Esophagus (tissue), 2 donors: Measurements from ENCODE around the gene C8G. TPM values are rescaled to one million over a fixed set of nuclear protein-coding genes. Genes with fewer than 3 reads are reported as not detected.

ENCODE experiments used
- polyA plus RNA-seq, 2 donors: library from polyadenylated mRNA; stranded (reverse); fragments of 200-250 nt; gene quantifications; one replicate each; pipeline ENCODE4 v1.2.3, GENCODE V29; 2013
- donor health status: healthy with polysubstance abuse.
- donor health status: Bipolar disorder and iron deficiency.

The C8G gene
- polyA plus RNA-seq, 2 donors = 1.2 to 1.8 TPM

Other genes starting within 250 kb of the C8G start
- gene DIPK1B, start 232.7 kb upstream of the C8G start, polyA plus RNA-seq = 1 to 10 TPM; 1.6 to 2.5 TPM
- 10 to 100 TPM in 1 of 2 donors, 1 to 10 TPM in 1; 5.3 to 14.9 TPM for gene LCN10, start 202.3 kb upstream of the C8G start, polyA plus RNA-seq
- 10 to 100 TPM in 1 of 2 donors, 1 to 10 TPM in 1; 9.0 to 14.4 TPM for gene LCN6, start 196.7 kb upstream of the C8G start, polyA plus RNA-seq
- not detected for gene LCN8, start 187.0 kb upstream of the C8G start, polyA plus RNA-seq
- not detected for gene LCN15, start 180.7 kb upstream of the C8G start, polyA plus RNA-seq
- 100 to 1,000 TPM in 1 of 2 donors, 10 to 100 TPM in 1; 85.2 to 155 TPM for gene TMEM141, start 153.9 kb upstream of the C8G start, polyA plus RNA-seq
- 1 to 10 TPM in 1 of 2 donors, under 1 TPM in 1; 0.32 to 1.1 TPM for gene CCDC183, start 148.9 kb upstream of the C8G start, polyA plus RNA-seq
- 10 to 100 TPM; 46.5 to 61.7 TPM for gene RABL6, start 137.3 kb upstream of the C8G start, polyA plus RNA-seq
- gene AJM1, start 102.8 kb upstream of the C8G start, polyA plus RNA-seq = 1 to 10 TPM; 1.9 to 3.7 TPM
- 100 to 1,000 TPM in 1 of 2 donors, 10 to 100 TPM in 1; 83.1 to 101 TPM for gene PHPT1, start 95.8 kb upstream of the C8G start, polyA plus RNA-seq
- gene MAMDC4, start 92.9 kb upstream of the C8G start, polyA plus RNA-seq = 10 to 100 TPM in 1 of 2 donors, 1 to 10 TPM in 1; 3.9 to 11.5 TPM
- gene EDF1, start 78.9 kb upstream of the C8G start, polyA plus RNA-seq = 100 to 1,000 TPM; 445 to 637 TPM
- gene TRAF2, start 58.7 kb upstream of the C8G start, polyA plus RNA-seq = 10 to 100 TPM; 11.0 to 16.6 TPM
- gene FBXW5, start 505 bp upstream of the C8G start, polyA plus RNA-seq = 10 to 100 TPM; 91.4 to 97.3 TPM
- gene LCN12, start 7.0 kb downstream of the C8G start, polyA plus RNA-seq = under 1 TPM; 0.24 to 0.77 TPM
- 10 to 100 TPM; 18.4 to 42.3 TPM for gene PTGDS, start 32.3 kb downstream of the C8G start, polyA plus RNA-seq
- gene LCNL1, start 37.8 kb downstream of the C8G start, polyA plus RNA-seq = under 1 TPM; 0.20 to 0.55 TPM
- gene PAXX, start 47.2 kb downstream of the C8G start, polyA plus RNA-seq = 100 to 1,000 TPM in 1 of 2 donors, 10 to 100 TPM in 1; 49.7 to 119 TPM
- gene CLIC3, start 51.3 kb downstream of the C8G start, polyA plus RNA-seq = 100 to 1,000 TPM; 351 to 474 TPM
- gene ABCA2, start 83.0 kb downstream of the C8G start, polyA plus RNA-seq = 10 to 100 TPM in 1 of 2 donors, 1 to 10 TPM in 1; 7.7 to 14.7 TPM
- under 1 TPM; 0.08 to 0.39 TPM for gene FUT7, start 86.8 kb downstream of the C8G start, polyA plus RNA-seq
- gene NPDC1, start 100.9 kb downstream of the C8G start, polyA plus RNA-seq = 10 to 100 TPM; 33.1 to 44.3 TPM
- 1 to 10 TPM; 1.5 to 1.6 TPM for gene ENTPD2, start 108.8 kb downstream of the C8G start, polyA plus RNA-seq
- 1 to 10 TPM; 7.5 to 9.0 TPM for gene SAPCD2, start 125.3 kb downstream of the C8G start, polyA plus RNA-seq
- gene UAP1L1, start 132.3 kb downstream of the C8G start, polyA plus RNA-seq = 1 to 10 TPM; 2.9 to 3.8 TPM
- 10 to 100 TPM; 28.5 to 42.3 TPM for gene MAN1B1, start 141.7 kb downstream of the C8G start, polyA plus RNA-seq
- gene DPP7, start 169.5 kb downstream of the C8G start, polyA plus RNA-seq = 100 to 1,000 TPM in 1 of 2 donors, 10 to 100 TPM in 1; 90.4 to 129 TPM
- gene GRIN1, start 193.9 kb downstream of the C8G start, polyA plus RNA-seq = under 1 TPM; 0.06 to 0.14 TPM
- gene LRRC26, start 224.8 kb downstream of the C8G start, polyA plus RNA-seq = under 1 TPM; 0.24 to 0.81 TPM
- gene TMEM210, start 226.8 kb downstream of the C8G start, polyA plus RNA-seq = not detected
- 10 to 100 TPM; 27.7 to 47.3 TPM for gene ANAPC2, start 243.3 kb downstream of the C8G start, polyA plus RNA-seq
- 100 to 1,000 TPM; 104 TPM for gene SSNA1, start 243.4 kb downstream of the C8G start, polyA plus RNA-seq